DND-41 (cell line): Measurements from ENCODE around the gene KDM6A.
"Not testable (repeated sequence)": the region's sequence is repeated elsewhere in the genome, so short reads cannot be mapped to it uniquely, and the experiment has no call there.

Source experiments
- ATAC-seq: fragments of 200-7000 bp; cut with Tn5 transposase; 3 replicates; pipeline ENCODE4 v1.9.1; 2021; ENCODE audit warnings: low read depth; ENCODE audit not compliant: insufficient read depth
- DNase-seq: peaks from one replicate; pipeline ENCODE4 v3.0.0-alpha.2; 2020
- H2AFZ ChIP-seq: 2 replicates; pipeline ENCODE4 v1.6.0; 2012; ENCODE audit warnings: low read depth, low read length
- H3K27ac ChIP-seq: 2 replicates; pipeline ENCODE4 v1.5.1; 2012; ENCODE audit warnings: low read length, inconsistent platforms
- H3K27me3 ChIP-seq: fragments of 200-600 bp; sonication (generic); 2 replicates; pipeline ENCODE4 v1.6.0; 2012; ENCODE audit warnings: low read length, mild to moderate bottlenecking, inconsistent platforms; ENCODE audit not compliant: insufficient read depth, poor library complexity
- H3K36me3 ChIP-seq: 2 replicates; pipeline ENCODE4 v1.5.1; 2012; ENCODE audit warnings: low read length, inconsistent platforms; ENCODE audit not compliant: insufficient read depth
- H3K4me1 ChIP-seq: 2 replicates; pipeline ENCODE4 v1.5.1; 2012; ENCODE audit warnings: mild to moderate bottlenecking, low read length; ENCODE audit not compliant: insufficient read depth
- H3K4me2 ChIP-seq: 2 replicates; pipeline ENCODE4 v1.6.0; 2012; ENCODE audit warnings: mild to moderate bottlenecking, moderate library complexity, low read length, inconsistent platforms; ENCODE audit not compliant: insufficient read depth
- H3K4me3 ChIP-seq, 2 experiments: fragments of 200-600 bp in 1 of 2; shearing (Covaris generic) in 1 of 2; 2 replicates each; pipeline ENCODE4 v1.5.1; 2012 to 2016; ENCODE audit warnings: inconsistent platforms in 2 of 2, low read length in 2 of 2, mild to moderate bottlenecking in 2 of 2, low read depth in 1 of 2, moderate library complexity in 1 of 2
- H3K79me2 ChIP-seq: 2 replicates; pipeline ENCODE4 v1.6.0; 2012; ENCODE audit warnings: low read length, inconsistent platforms; ENCODE audit not compliant: insufficient read depth
- H3K9ac ChIP-seq: 2 replicates; pipeline ENCODE4 v1.6.0; 2012; ENCODE audit warnings: low read depth, mild to moderate bottlenecking, inconsistent platforms, low read length, moderate library complexity
- H3K9me3 ChIP-seq: 2 replicates; pipeline ENCODE4 v1.5.1; 2012; ENCODE audit warnings: low read length, moderate library complexity, mild to moderate bottlenecking, inconsistent platforms; ENCODE audit not compliant: insufficient read depth, severe bottlenecking
- H4K20me1 ChIP-seq: 2 replicates; pipeline ENCODE4 v1.6.0; 2012; ENCODE audit warnings: low read length; ENCODE audit not compliant: insufficient read depth
- CTCF ChIP-seq: IDR thresholded peaks from 2 replicates; pipeline ENCODE4 v1.5.1; 2012; ENCODE audit warnings: borderline replicate concordance, low read length, moderate library complexity, mild to moderate bottlenecking; ENCODE audit not compliant: poor library complexity, severe bottlenecking; ENCODE audit errors: extremely low read depth
- EZH2 ChIP-seq: IDR thresholded peaks from 3 replicates; pipeline ENCODE4 v1.6.1; 2012; ENCODE audit warnings: borderline replicate concordance, low read depth, mild to moderate bottlenecking, moderate library complexity, low read length, inconsistent platforms; ENCODE audit not compliant: severe bottlenecking

The KDM6A gene

GRCh38 chrX:45133465-45133864 is 260.5 kb downstream of the KDM6A start:
- no peaks in the 10 kb centered on the region for H3K36me3 ChIP-seq
- TF ChIP-seq CTCF (no peak), EZH2 (no peak)
- no peak overlapping the region for H3K9ac ChIP-seq
- H4K20me1 ChIP-seq: no peaks in the 10 kb centered on the region
- H3K4me3 ChIP-seq: no peak overlapping the region
- H3K27ac ChIP-seq: no peak overlapping the region
- no peaks in the 10 kb centered on the region for H3K79me2 ChIP-seq
- no peak for ATAC-seq
- no peaks in the 10 kb centered on the region for H3K9me3 ChIP-seq
- H3K27me3 ChIP-seq: no peaks in the 10 kb centered on the region
- DNase-seq: no peak
- no peak overlapping the region for H2AFZ ChIP-seq
- H3K4me1 ChIP-seq: no peaks in the 10 kb centered on the region
- no peak overlapping the region for H3K4me2 ChIP-seq

DNA sequence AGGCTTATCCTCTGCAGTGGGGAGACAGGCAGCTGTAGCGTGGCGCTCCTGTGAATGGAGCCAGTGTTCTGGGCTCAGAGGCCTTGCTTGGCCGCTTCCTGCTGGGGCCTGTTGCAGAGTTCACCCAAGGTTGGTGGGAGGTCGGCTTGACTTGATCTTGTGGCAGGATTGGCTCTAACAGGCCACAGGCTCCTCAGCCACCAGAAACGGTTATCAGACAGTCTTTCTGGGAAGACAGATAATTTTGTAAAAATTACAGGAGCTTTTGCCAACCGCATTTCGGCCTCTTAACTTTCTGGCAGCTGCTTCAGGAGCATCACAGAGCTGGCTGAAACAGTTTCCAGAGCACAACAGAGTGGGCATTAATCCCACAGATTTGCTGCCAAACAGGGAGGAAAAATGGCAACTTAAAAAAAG is 261.3 kb downstream of the KDM6A start:
- Histone ChIP-seq H3K79me2 (no peaks in the 10 kb centered on the region), H3K9ac (no peak overlapping the region), H3K27me3 (no peaks in the 10 kb centered on the region), H3K4me3 (no peak overlapping the region), H3K36me3 (no peaks in the 10 kb centered on the region), H3K4me2 (no peak overlapping the region), H4K20me1 (no peaks in the 10 kb centered on the region), H3K9me3 (no peaks in the 10 kb centered on the region), H3K27ac (no peak overlapping the region), H2AFZ (no peak overlapping the region), H3K4me1 (no peaks in the 10 kb centered on the region)
- no peak for DNase-seq
- no peak for ATAC-seq
- TF ChIP-seq EZH2: no peak
- no peak for TF ChIP-seq CTCF

- Histone ChIP-seq H3K9me3 (no peaks in the 10 kb centered on the region), H2AFZ (no peak overlapping the region), H3K4me2 (no peak overlapping the region), H3K27ac (no peak overlapping the region), H3K4me3 (no peak overlapping the region), H3K9ac (no peak overlapping the region), H3K36me3 (no peaks in the 10 kb centered on the region), H3K27me3 (no peaks in the 10 kb centered on the region), H3K79me2 (no peaks in the 10 kb centered on the region), H4K20me1 (no peaks in the 10 kb centered on the region), H3K4me1 (no peaks in the 10 kb centered on the region)
- DNase-seq (no peak), ATAC-seq (no peak)
- TF ChIP-seq EZH2 (no peak), CTCF (no peak)
These were observed 261.8 kb downstream of the KDM6A start for GRCh38 chrX:45134775-45135174.

DNA sequence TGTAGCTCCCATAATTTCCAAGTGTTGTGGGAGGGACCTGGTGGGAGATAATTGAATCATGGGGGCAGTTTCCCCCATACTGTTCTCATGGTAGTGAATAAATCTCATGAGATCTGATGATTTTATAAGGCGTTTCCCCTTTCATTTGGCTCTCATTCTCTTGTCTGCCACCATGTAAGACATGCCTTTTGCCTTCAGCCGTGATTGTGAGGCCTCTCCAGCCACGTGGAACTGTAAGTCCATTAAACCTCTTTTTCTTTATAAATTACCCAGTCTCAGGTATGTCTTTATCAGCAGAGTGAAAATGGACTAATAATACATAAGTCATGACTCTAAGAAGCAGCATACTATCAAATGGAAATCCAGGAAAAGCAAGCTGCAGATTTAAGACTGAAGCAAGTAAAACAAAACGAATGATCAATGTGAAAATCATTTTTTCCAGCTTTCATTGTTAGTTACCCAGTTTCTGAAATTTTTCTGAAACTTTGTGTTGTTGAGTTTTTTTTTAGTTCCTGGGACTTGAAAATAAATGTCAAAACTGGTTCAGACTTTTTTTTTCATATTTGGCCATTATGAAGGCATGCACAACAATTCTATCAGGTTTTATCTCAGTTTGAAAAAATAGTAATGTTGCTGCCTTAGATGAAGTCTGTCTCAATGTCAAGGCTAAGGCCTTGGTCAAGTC is 262.5 kb downstream of the KDM6A start:
- H2AFZ ChIP-seq, ATAC-seq, H3K36me3 ChIP-seq, H3K9ac ChIP-seq, H3K79me2 ChIP-seq, H3K27ac ChIP-seq, DNase-seq, H3K4me1 ChIP-seq, H3K4me3 ChIP-seq, H3K27me3 ChIP-seq, H3K9me3 ChIP-seq, H3K4me2 ChIP-seq, H4K20me1 ChIP-seq: not testable (repeated sequence)
